NT2/D1 (cell line): ENCODE data around the gene FGF4.

ENCODE experiments used
- DNase-seq: peaks from one replicate; pipeline ENCODE4 v3.0.0-alpha.2; 2011; ENCODE audit warnings: low read depth, low spot score
- H3K27me3 ChIP-seq: 2 replicates; pipeline ENCODE4 v1.6.0; 2011; ENCODE audit warnings: mild to moderate bottlenecking; ENCODE audit not compliant: insufficient read length, insufficient read depth
- H3K36me3 ChIP-seq: 2 replicates; pipeline ENCODE4 v1.6.1; 2011; ENCODE audit warnings: mild to moderate bottlenecking, low read length, mixed read lengths; ENCODE audit not compliant: insufficient read depth, insufficient read length
- H3K4me1 ChIP-seq: 2 replicates; pipeline ENCODE4 v1.5.1; 2011; ENCODE audit not compliant: insufficient read depth, insufficient read length
- H3K4me3 ChIP-seq: 2 replicates; pipeline ENCODE4 v1.5.1; 2011; ENCODE audit warnings: low read depth; ENCODE audit not compliant: insufficient read length
- H3K9ac ChIP-seq: 2 replicates; pipeline ENCODE4 v1.6.0; 2011; ENCODE audit warnings: low read depth; ENCODE audit not compliant: insufficient read length
- H3K9me3 ChIP-seq: 2 replicates; pipeline ENCODE4 v1.5.1; 2011; ENCODE audit warnings: mild to moderate bottlenecking, low read length; ENCODE audit not compliant: insufficient read depth
- SUZ12 ChIP-seq: IDR thresholded peaks from 2 replicates; pipeline ENCODE4 v1.6.1; 2011; ENCODE audit not compliant: insufficient read length, insufficient read depth; ENCODE audit errors: extremely low read depth
- YY1 ChIP-seq: IDR thresholded peaks from 2 replicates; pipeline ENCODE4 v1.6.1; 2011; ENCODE audit not compliant: insufficient read length, insufficient read depth
- ZNF274 ChIP-seq: IDR thresholded peaks from 2 replicates; pipeline ENCODE4 v1.6.1; 2011; ENCODE audit warnings: mild to moderate bottlenecking, low read depth, low read length

FGF4 gene

GRCh38 chr11:69814411-69814810 lies 39.3 kb upstream of the FGF4 start:
- DNase-seq: no peak
- Histone ChIP-seq H3K9ac (no peak overlapping the region), H3K9me3 (no peaks in the 10 kb centered on the region), H3K36me3 (no peaks in the 10 kb centered on the region), H3K4me1 (peaks cover 12% of the 10 kb centered on the region), H3K27me3 (peaks cover 70% of the 10 kb centered on the region), H3K4me3 (no peak overlapping the region)
- no peak for TF ChIP-seq ZNF274
- no peak for TF ChIP-seq SUZ12
- TF ChIP-seq YY1: no peak

GRCh38 chr11:69813839-69814238 lies 38.7 kb upstream of the FGF4 start:
- Histone ChIP-seq H3K9ac (no peak overlapping the region), H3K9me3 (no peaks in the 10 kb centered on the region), H3K36me3 (no peaks in the 10 kb centered on the region), H3K4me3 (no peak overlapping the region), H3K4me1 (peaks cover 12% of the 10 kb centered on the region), H3K27me3 (peaks cover 65% of the 10 kb centered on the region)
- DNase-seq: no peak
- TF ChIP-seq ZNF274 (no peak), SUZ12 (no peak), YY1 (no peak)

GRCh38 chr11:69812946-69813345 lies 37.8 kb upstream of the FGF4 start:
- H3K27me3 ChIP-seq: peaks cover 56% of the 10 kb centered on the region

GRCh38 chr11:69812256-69812655 lies 37.1 kb upstream of the FGF4 start:
- Histone ChIP-seq H3K4me3 (no peak overlapping the region), H3K27me3 (peaks cover 49% of the 10 kb centered on the region), H3K9ac (no peak overlapping the region), H3K9me3 (no peaks in the 10 kb centered on the region), H3K36me3 (no peaks in the 10 kb centered on the region), H3K4me1 (peaks cover 15% of the 10 kb centered on the region)
- DNase-seq: no peak
- TF ChIP-seq SUZ12 (no peak), ZNF274 (no peak), YY1 (no peak)

More at GRCh38 chr11:69812946-69813345, 37.8 kb upstream of the FGF4 start:
- no peak overlapping the region for H3K9ac ChIP-seq
- TF ChIP-seq SUZ12: no peak
- TF ChIP-seq ZNF274: no peak
- no peak for TF ChIP-seq YY1
- H3K36me3 ChIP-seq: no peaks in the 10 kb centered on the region
- H3K4me1 ChIP-seq: peaks cover 15% of the 10 kb centered on the region
- H3K4me3 ChIP-seq: no peak overlapping the region
- no peaks in the 10 kb centered on the region for H3K9me3 ChIP-seq
- no peak for DNase-seq

- no peak for TF ChIP-seq SUZ12
- no peak for TF ChIP-seq ZNF274
- no peak for TF ChIP-seq YY1
- Histone ChIP-seq H3K36me3 (no peaks in the 10 kb centered on the region), H3K27me3 (peaks cover 41% of the 10 kb centered on the region), H3K9ac (no peak overlapping the region), H3K9me3 (no peaks in the 10 kb centered on the region), H3K4me1 (peaks cover 15% of the 10 kb centered on the region), H3K4me3 (no peak overlapping the region)
- no peak for DNase-seq
Observed at GRCh38 chr11:69811431-69811830, 36.3 kb upstream of the FGF4 start.

- DNase-seq: no peak
- H3K9me3 ChIP-seq: no peaks in the 10 kb centered on the region
- peaks cover 14% of the 10 kb centered on the region for H3K4me1 ChIP-seq
- peaks cover 32% of the 10 kb centered on the region for H3K27me3 ChIP-seq
- no peaks in the 10 kb centered on the region for H3K36me3 ChIP-seq
- H3K4me3 ChIP-seq: no peak overlapping the region
- no peak for TF ChIP-seq ZNF274
- TF ChIP-seq SUZ12: no peak
- no peak for TF ChIP-seq YY1
- H3K9ac ChIP-seq: no peak overlapping the region
Observed at GRCh38 chr11:69810289-69811118, 35.4 kb upstream of the FGF4 start.

- TF ChIP-seq YY1 (no peak), ZNF274 (no peak), SUZ12 (no peak)
- peak overlapping the region; percentile 46 for H3K9ac ChIP-seq
- peaks cover 14% of the 10 kb centered on the region for H3K4me1 ChIP-seq
- H3K9me3 ChIP-seq: no peaks in the 10 kb centered on the region
- H3K36me3 ChIP-seq: no peaks in the 10 kb centered on the region
- no peak for DNase-seq
- no peak overlapping the region for H3K4me3 ChIP-seq
- peaks cover 13% of the 10 kb centered on the region for H3K27me3 ChIP-seq
Observed at GRCh38 chr11:69808667-69809086, 33.5 kb upstream of the FGF4 start.
